A549 (cell line): ENCODE measurements around the gene STRAP.

Experiments used
- CTCF ChIP-seq: fragments of >200 bp; sonication (Bioruptor Twin); formaldehyde crosslinking; IDR thresholded peaks from 3 replicates; pipeline ENCODE4 v1.5.1; 2016
- ZSCAN20 ChIP-seq: fragments of 250-450 bp; sonication (Bioruptor Pico); IDR thresholded peaks from 2 replicates; pipeline ENCODE4 v1.8.0; 2022; ENCODE audit warnings: mild to moderate bottlenecking, moderate library complexity

GRCh38 chr12:15931590-15932053 is 49.4 kb downstream of the STRAP start:
- TF ChIP-seq CTCF (no peak), ZSCAN20 (CRISPR knock-in tag) (no peak)
